Stimulated activated CD4-positive, alpha-beta T cell treated with anti-CD3 and anti-CD28 coated beads, Interleukin-1b, Interleukin-23, amount 100 ng/mL, for 4 hours (primary cell): Measurements from ENCODE around the gene SLC11A1.

Experiments
- DNase-seq, 2 donors: peaks; one replicate each; pipeline ENCODE4 v3.0.0-alpha.2; 2020; ENCODE audit warnings: low read depth in 2 of 2

SLC11A1 gene

DNA sequence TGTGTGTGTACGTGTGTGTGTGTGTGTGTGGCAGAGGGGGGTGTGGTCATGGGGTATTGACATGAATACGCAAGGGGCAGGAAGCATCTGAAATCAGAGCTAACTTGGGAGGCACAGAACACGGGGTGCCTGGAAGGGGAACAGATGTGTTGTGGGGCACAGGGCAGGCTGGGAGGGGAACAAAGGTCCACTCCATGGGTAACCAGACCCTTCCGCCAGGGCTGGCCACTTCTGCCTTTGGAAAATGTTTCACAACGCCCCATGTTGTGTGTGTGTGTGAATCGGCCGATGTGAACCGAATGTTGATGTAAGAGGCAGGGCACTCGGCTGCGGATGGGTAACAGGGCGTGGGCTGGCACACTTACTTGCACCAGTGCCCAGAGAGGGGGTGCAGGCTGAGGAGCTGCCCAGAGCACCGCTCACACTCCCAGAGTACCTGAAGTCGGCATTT is at the start of gene SLC11A1:
Gene SLC11A1 (plus strand): TSS at position 358 of the 451 bp plus-strand sequence. CDS start 96 bp downstream, outside the sequence.
- DNase-seq: no peak

GRCh38 chr2:218332288-218332687 is 49.8 kb upstream of the SLC11A1 start:
- no peak for DNase-seq

- DNase-seq: no peak
Measured at GRCh38 chr2:218332920-218333645, 49.0 kb upstream of the SLC11A1 start.

DNA sequence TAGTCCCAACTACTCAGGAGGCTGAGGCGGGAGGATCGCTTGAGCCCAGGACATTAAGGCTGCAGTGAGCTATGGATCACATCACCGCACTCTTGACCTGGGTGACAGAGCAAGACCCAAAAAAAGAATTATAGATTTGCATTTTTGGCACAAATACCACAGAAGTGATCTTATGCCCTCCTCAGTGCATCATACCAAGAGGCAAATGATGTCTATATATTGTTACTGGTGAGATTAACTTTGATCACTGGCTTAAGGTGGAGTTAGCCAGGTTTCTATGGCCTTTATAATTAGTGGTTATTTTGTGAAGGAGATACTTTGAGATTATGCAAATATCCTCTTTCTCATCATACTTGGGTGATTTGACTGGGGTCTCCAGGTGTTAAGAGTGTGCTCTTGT is 47.5 kb upstream of the SLC11A1 start:
- no peak for DNase-seq

GRCh38 chr2:218340656-218341055 is 41.4 kb upstream of the SLC11A1 start:
- no peak for DNase-seq

DNA sequence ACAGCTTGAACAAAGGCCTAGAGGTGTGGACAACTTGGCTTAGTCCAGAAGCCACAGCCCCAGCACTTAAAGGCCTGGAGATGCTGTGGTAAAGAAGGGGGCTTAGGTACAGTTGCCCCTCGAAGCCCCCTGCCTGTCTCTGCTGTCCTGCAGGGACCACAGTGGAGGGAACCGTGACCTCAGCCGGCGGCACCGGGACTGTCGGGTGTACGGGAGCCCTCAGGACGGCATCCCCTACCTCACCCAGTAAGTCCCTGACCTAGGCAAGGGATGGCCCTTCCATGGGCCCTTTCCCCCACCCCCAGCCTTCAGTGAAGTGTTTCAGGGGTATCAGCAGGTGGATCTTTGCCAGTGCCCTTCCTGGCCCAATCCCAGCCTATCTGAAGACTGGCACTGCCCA is 40.7 kb upstream of the SLC11A1 start:
- DNase-seq: no peak

- no peak for DNase-seq
Measured at GRCh38 chr2:218342837-218343236, 39.2 kb upstream of the SLC11A1 start.

GRCh38 chr2:218343591-218343990 is 38.5 kb upstream of the SLC11A1 start:
- no peak for DNase-seq

GRCh38 chr2:218344090-218344754 is 37.9 kb upstream of the SLC11A1 start:
- no peak for DNase-seq

- DNase-seq: no peak
Measured at GRCh38 chr2:218344755-218345417, 37.2 kb upstream of the SLC11A1 start.

- no peak for DNase-seq
Measured at GRCh38 chr2:218345491-218346236, 36.4 kb upstream of the SLC11A1 start.

DNA sequence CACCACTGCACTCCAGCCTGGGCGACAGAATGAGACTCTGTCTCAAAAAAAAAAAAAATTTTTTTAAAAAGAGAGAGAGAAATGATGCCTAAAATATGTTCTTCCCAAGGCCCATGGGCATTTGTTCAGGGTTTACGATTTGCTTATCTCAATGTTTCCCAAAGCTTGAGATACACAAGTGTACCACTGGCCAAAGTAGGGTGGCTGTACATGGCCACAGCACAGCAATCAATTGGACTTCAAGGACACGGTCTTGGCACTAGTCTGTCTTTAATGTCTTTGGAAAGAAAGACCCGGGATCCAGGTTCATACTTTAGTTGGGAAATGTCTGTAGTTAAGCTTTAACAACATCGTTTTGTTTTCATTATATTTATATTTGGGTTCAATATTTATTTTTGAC is 34.9 kb upstream of the SLC11A1 start:
- DNase-seq: no peak

DNA sequence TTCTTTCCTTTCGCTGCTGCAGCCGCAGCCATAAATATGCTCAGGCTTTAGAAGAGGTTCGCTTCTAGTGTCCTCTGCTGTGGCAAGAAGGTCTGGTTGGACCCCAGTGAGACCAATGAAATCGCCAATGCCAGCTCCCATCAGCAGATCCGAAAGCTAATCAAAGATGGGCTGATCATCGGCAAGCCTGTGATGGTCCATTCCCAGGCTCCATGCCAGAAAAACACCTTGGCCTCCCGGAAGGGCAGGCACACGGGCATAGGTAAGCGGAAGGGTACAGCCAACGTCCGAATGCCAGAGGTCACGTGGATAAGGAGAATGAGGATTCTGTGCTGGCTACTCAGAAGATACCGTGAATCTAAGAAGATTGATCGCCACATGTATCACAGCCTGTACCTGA is 28.0 kb upstream of the SLC11A1 start:
- DNase-seq: no peak

DNA sequence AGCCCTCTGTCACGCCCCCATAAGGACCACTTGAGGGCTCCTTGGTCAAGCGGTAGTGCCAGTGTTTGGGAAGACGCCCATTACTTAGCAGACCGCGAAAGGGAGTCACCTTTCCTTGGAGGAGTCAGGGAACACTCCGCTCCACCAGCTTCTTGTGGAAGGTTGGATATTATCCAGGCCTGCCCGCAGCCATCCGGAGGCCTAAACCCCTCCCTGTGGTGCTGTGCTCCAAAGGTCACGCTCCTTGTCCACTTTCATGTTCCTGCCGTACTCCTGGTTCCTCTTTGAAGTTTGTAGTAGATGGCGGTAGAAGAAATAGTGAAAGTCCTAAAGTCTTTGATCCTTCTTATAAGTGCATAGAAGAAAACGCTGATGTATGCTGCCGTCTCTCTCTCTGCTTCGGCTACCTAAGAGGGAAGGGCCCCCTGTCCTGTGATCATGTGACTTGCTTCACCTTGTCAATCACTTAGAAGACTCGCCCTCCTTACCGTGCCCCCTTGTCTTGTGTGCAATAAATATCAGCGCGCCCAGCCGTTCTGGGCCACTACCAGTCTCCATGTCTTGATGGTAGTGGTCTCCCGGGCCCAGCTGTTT is 27.1 kb upstream of the SLC11A1 start:
- no peak for DNase-seq

DNA sequence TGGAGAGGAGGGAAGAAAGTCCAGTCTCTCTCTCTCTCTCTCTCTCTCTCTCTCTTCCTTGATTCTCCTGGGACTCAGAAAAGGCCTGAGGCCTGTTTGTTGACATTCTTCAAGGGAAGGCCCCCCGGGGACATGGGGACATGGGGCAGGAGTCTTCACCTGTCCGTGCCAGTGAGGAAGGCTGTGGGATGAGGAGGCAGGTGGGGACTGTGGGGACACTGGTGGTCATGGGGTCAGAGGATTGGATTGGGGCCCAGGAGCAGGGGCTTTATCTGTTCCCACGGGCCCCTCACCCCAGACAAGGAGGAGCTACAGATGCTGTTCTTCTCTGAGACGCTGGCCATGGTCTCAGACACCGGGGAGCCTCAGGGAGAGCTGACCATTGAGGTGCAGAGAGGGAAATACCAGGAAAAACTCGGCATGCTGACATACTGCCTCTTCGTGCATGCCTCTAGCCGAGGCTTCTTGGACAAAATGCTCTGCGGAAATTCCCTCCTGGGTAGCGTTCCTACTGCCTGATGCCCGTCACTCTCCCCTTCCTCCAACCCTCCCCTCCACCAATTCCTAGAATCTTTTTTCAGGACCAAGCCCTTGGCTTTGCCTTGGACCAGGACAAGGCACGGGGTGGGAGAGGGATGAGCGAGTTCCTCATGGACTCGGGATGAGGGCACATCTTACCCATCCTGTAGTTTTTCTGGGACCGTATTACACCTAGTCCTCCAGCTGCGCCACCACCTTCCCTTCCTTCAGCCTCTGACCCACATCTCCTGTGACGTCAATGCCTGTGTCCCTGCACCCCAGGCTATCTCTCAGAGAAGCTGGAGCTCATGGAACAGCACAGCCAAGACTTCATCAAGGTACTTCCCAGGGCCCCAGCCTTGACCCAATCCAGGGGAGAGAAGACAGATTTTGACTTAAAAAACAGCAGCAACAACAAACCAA is 24.6 kb upstream of the SLC11A1 start:
- DNase-seq: no peak

DNA sequence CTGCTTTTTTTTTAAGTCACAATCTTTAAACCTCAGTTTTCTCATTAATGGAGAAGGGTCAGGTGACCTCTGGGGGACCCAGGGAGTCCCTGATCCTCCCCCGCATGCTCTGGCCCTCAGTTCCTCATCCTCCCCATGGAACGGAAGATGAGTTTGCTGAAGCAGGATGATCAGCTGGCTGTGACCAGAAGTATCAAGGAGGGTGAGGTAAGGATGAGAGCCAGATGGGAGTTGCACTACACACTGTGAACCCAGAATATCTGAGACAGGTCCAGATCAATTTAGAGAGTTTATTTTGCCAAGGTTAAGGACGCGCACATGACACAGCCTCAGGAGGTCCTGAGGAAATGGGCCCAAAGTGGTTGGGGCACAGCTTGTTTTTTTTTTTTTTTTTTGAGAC is 21.6 kb upstream of the SLC11A1 start:
- no peak for DNase-seq

- DNase-seq: no peak
Measured at GRCh38 chr2:218362606-218363005, 19.5 kb upstream of the SLC11A1 start.

- DNase-seq: no peak
Measured at GRCh38 chr2:218363736-218364135, 18.3 kb upstream of the SLC11A1 start.

- DNase-seq: no peak
Measured at GRCh38 chr2:218364196-218364595, 17.9 kb upstream of the SLC11A1 start.

- no peak for DNase-seq
Measured at GRCh38 chr2:218366621-218367414, 15.3 kb upstream of the SLC11A1 start.
